Fibroblast of upper back skin (primary cell): Measurements from ENCODE around the gene APLP1.
"Not testable (repeated sequence)": the region's sequence is repeated elsewhere in the genome, so short reads cannot be mapped to it uniquely, and the experiment has no call there.

ENCODE experiments used
- DNase-seq: peaks from one replicate; pipeline ENCODE4 v3.0.0-alpha.2; 2013

APLP1 gene

GRCh38 chr19:35868172-35868822 is at the start of gene APLP1:
Gene APLP1 (plus strand): TSS chr19:35868574. CDS start chr19:35868637, 63 bp downstream.
- peak; percentile 28 for DNase-seq

DNA sequence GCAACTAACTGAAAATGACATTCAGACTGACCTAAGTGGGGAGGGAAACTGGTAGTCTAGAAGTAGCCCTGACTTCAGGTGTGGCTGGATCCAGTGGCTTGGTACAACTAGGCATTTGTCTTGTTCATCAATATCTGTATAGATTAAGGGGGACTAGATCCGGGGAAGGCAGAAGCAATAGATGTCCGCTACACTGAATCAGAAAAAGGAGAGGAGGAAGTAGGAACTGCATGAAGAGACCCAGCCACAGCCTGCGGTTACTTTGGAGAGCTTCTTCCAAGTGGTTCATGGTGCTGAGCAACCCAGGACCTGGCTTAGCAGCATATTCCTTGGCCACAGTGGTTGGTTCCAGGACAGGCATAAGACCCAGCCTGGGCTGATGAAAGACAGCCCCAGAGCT is 45.8 kb upstream of the APLP1 start:
- DNase-seq = no peak

- no peak for DNase-seq
These were observed 44.2 kb upstream of the APLP1 start for GRCh38 chr19:35824150-35824549.

DNA sequence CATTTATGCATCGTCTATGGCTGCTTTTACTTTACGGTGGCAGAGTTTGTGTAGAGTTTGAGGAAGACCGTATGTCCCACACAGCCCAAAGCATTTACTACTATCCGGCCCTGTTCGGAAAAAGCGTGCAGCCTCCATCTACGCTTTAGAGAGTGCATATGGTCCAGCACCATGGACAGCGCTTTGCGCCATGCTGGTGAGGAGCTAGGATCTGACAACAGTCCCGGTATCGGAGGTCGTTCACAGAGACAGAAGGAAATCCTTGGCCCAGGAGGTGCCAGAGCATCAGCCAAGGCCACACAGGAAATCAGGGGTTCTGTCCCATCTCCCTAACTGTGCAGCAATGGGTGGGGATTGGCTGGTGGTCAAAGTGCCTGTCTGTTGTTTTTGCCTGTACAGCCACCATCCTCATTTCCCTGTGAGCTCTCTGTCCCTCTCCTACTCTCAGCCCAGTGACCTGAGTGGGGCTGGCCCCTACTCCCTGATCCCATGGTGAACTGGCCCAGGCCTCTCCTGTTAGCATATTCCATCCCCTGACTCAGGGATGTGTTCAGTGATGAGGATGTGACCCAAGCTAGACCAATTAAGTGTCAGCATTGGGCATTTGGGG is 39.6 kb upstream of the APLP1 start:
- DNase-seq = peak; percentile 62

- DNase-seq = no peak
These were observed 37.4 kb upstream of the APLP1 start for GRCh38 chr19:35830986-35831385.

DNA sequence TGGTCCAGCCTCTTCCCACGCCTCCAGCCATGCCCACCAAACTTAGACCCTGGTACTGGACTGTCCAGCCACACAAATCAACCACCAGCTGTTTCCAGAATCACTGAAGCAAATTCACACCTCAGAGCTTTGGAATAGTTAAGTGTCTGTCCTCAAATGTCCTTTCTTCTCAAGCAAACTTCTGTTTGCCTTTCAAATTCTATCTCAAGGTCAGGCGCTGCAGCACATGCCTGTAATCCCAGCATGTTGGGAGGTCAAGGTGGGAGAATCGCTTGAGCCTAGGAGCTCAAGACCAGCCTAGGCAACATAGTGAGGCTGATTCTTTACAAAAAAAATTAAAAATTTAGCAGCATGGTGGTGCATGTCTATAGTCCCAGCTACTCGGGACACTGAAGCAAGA is 36.3 kb upstream of the APLP1 start:
- no peak for DNase-seq

DNA sequence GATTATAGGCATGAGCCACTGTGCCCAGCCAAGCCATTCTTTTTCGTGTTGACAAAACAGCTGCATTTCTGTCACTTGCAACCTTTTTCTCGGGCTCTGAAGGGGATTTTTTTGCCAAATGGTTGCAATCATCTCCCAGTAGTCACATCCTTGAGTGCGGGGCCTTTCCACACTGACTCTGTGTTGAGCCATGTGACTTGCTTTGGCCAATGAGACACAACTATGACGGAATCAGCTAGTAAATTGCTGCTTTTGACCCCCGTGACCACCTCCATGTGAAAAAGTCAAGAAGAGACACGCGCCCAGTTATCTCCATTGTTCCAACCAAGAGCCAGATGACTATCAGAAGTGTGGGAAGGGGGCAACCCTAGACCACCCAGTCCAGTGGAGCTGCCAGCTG is 34.4 kb upstream of the APLP1 start:
- no peak for DNase-seq

GRCh38 chr19:35836096-35836495 is 32.3 kb upstream of the APLP1 start:
- not testable (repeated sequence) for DNase-seq

DNA sequence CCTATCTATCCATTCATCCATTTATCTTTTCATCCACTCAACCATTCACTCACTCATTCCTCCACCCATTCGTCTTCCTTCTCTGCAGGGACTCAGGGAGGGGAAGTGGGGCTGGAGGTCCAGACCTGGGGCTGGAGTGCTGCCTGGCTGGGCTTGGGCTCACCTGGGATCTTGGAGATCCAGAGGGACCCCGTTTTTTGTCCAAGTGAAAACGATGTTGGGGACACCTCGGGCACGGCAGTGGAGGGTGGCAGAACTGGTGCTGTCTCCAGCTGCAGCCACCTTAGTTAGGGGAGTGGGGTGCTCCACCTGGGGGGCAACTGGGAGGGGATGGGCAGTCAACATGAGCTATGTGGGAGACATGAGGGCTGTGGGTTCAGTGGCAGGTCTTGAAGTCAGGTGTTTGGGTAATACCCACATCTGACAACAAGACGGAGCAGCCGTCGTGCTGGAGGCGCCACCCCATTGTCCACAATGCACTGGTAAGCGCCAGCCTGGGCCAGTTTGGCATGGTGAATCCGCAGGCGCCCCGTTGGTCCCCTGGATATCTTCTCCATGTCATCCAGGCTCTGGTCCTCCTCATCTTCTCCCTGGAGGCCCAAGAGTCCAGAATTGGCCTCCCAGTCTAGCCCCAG is 26.3 kb upstream of the APLP1 start:
- no peak for DNase-seq

- no peak for DNase-seq
These were observed 25.6 kb upstream of the APLP1 start for GRCh38 chr19:35842666-35843272.

DNA sequence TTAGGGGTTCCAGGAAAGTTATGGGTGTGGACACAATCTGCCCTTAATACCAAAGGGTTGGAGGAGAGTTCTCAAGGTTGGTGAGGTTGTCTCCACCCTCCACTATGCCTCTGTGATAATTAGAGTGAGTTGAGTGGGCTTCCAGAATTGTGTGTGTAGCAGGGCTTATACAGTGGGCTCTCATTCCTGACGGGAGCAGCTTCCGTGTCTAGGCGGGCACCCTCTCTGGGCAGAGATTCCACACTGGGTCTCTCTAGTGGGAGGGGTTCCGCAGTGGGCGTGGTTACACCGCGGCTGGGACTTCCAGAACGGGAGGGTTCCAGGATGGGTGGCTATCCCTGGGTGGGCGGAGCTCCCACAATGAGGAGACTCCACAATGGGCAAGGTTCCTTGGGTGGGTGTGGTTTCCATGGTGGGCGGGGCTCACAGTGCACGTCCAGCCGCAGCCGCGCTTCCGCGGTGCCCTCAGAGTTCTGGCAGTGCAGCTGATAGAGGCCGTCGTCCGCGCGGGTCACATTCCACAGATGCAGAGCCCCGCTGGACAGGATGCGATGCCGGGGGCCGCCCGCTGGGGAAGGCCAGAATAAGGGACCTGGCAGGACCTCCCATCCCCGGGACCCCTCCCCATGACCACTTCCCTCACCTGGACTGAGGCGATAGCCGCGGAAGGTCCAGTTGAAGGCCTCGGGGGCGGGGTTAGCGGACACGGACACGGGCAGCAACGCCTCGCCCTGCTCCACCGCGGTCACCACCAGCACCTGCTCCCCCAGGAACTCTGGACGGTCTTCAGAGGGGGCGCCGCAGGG is 24.5 kb upstream of the APLP1 start:
- DNase-seq = no peak

- no peak for DNase-seq
These were observed 23.7 kb upstream of the APLP1 start for GRCh38 chr19:35844482-35845214.

DNA sequence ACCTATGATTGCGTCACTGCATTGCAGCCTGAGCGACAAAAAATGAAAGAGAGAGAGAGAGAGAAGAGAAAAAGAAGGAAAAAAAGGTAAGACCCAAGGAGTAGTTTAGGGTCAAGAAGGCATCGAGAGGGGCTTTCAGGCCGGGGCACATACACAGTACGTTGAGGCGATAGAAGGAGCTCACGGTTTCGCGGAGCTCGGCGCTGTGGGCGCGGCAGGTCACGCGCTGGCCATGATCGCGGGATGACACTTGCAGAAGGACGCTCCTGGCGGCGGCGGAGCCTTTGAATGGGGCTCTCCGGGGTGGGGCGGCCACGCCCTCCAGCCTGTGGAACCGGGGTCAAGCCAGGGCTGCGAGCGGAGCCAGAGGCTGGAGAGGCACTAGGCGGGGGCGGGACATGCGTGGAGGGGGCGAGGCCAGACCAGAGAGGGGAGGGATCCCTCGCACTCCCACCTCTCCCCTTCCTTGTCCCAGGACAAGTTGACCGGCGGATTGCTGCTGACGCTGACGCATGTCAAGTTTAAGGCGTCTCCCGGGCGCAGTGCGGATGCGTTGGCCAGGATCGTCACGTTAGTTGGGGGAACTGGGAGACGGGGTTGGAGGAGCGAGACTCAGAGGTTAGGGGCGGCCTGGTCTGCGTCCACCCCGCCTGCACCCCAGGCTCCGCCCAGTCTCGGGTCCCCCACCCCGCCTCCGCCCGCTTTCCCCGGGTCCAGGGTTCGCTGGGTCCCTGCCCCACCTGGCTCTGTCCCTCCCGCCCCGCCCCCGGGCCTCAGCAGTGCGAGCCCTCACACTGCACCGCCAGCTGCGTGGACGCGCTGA is 22.9 kb upstream of the APLP1 start:
- no peak for DNase-seq

DNA sequence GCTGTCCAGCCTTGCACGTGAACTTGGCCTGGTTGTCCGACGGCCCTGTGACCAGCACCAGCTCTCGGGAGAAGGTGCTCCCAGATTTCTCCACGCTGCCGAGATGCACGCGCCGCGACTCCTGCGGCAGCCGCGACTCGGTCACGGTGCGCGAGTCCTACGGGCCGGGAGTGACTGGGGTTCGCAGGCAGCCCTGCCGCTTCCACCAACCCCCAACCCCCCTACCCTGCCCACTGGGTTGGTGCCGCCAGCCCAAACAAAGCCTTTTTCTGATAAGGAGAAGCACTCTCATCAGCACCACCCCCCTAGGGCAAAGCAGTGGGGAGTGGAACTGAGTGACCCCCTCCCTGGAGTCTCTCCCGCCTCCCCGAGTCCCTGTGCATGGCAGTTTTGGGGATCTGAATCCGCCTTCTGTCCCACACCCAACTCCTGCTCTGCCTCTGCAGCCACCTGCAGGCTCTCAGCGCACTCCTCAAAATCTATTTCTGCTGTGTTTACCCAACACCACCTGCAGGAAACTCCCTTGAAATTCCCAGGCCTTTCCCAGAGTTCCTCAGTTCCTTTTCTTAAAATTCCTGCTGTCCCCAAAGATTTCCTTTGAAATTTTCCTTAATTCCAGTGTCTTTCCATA is 22.2 kb upstream of the APLP1 start:
- no peak for DNase-seq

DNA sequence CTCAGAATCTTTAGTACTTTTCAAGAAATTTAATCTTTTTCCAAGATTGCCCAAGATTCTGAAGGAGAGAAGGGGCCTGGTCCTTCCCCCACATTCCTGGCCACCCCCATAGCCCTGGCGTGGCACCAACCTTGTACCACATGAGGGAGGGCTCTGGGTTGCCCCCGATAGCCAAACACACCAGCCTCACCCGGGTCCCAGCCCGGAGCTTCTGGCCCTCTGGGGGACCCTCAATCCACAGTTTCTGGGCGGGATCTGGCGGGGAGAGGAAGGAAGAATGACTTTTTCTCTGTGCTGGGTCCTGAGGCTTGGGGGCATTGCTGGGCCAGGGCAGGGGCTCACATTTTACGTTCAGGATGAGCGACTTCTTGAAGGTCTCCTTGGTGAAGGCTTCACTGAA is 20.5 kb upstream of the APLP1 start:
- no peak for DNase-seq

DNA sequence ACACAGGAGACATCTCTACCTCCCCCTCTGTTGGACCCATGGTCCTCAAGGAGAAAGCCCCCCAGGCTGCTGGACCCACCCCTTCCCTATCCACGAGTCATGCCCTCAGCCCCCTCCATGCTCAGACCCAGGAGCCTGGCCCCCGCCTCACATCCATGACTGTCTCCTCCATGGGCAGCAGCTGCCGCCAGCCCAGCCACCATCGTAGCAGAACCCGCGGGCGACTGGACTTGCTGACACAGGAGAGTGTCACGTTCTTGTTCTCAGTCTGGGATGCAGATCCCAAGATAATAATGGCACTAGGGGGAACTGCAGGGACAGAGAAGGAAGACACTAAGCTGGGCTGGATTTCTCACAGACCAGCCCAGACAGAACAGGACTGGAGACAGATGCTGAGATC is 19.9 kb upstream of the APLP1 start:
- no peak for DNase-seq

DNA sequence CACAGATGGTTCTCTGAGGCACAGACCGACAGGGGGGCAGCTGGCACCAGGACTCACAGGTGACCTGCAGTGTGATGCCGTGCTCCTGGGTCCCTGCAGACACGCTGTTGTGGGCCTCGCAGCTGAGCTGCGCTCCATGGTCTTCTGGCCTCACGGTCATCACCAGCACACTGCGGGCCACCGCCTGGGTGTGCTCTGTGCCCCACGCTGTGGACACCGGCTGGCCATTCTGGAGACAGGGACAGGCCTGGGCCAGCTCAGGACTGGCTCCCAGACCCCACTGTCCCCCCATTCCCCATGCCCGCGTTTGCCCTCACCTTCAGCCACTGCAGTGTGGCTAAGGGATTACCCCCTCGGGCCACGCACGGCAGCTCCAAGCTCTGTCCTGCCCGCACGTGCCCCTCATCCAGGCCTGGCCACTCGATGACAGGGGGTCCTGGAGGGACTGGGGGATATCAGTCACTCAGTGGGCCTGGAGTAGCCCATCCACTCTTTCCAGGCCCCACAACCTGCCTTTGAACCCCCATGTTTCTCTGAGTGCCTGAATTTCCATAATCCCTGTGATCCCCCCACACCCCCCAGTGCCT is 19.4 kb upstream of the APLP1 start:
- no peak for DNase-seq

GRCh38 chr19:35851213-35852028 is 17.0 kb upstream of the APLP1 start:
- no peak for DNase-seq

- no peak for DNase-seq
These were observed 16.2 kb upstream of the APLP1 start, which contains the start of gene NPHS1 for GRCh38 chr19:35852029-35852780. Gene NPHS1 (minus strand): TSS chr19:35852504. CDS start chr19:35851837, 667 bp downstream.
